Thyroid gland (tissue), 4 donors: Measurements from ENCODE around the gene TMEM132A.

ENCODE experiments used
- POLR2A ChIP-seq, 2 donors: fragments of 450-650 bp; IDR thresholded peaks; one replicate each; pipeline ENCODE4 v1.6.1; 2017; ENCODE audit warnings: antibody characterized with exemption in 2 of 2, mild to moderate bottlenecking in 2 of 2, moderate library complexity in 1 of 2
- TF ChIP-seq, protein P1 (sequence below), 6 experiments: fragments of 200-600 bp in 3 of 6; fragments of 450-650 bp in 3 of 6; sonication (generic) in 3 of 6; IDR thresholded peaks; one replicate each; pipeline ENCODE4 v1.5.1; 2016 to 2019; ENCODE audit warnings: antibody characterized with exemption in 6 of 6, mild to moderate bottlenecking in 2 of 6, inconsistent platforms in 1 of 6, moderate library complexity in 1 of 6

- TF ChIP-seq POLR2A (IDR thresholded peaks at IDR 0.05) = no peak
- TF ChIP-seq, protein P1, sequence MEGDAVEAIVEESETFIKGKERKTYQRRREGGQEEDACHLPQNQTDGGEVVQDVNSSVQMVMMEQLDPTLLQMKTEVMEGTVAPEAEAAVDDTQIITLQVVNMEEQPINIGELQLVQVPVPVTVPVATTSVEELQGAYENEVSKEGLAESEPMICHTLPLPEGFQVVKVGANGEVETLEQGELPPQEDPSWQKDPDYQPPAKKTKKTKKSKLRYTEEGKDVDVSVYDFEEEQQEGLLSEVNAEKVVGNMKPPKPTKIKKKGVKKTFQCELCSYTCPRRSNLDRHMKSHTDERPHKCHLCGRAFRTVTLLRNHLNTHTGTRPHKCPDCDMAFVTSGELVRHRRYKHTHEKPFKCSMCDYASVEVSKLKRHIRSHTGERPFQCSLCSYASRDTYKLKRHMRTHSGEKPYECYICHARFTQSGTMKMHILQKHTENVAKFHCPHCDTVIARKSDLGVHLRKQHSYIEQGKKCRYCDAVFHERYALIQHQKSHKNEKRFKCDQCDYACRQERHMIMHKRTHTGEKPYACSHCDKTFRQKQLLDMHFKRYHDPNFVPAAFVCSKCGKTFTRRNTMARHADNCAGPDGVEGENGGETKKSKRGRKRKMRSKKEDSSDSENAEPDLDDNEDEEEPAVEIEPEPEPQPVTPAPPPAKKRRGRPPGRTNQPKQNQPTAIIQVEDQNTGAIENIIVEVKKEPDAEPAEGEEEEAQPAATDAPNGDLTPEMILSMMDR (IDR thresholded peaks at IDR 0.05) = no peak
These were observed 17.3 kb downstream of the TMEM132A start for GRCh38 chr11:60941371-60942119.
